HEK293 (cell line): ENCODE data around the gene AGAP1.

ENCODE experiments used
- CTCF ChIP-seq: fragments of 450-650 bp; formaldehyde crosslinking; IDR thresholded peaks from 2 replicates; pipeline ENCODE4 v1.5.1; 2016; ENCODE audit warnings: missing biosample characterization, missing genetic modification characterization
- ZNF184 ChIP-seq: fragments of 450-650 bp; IDR thresholded peaks from 2 replicates; pipeline ENCODE4 v1.5.1; 2018; ENCODE audit warnings: missing biosample characterization, mild to moderate bottlenecking, missing genetic modification characterization

GRCh38 chr2:235723371-235723770 lies 229.5 kb downstream of the AGAP1 start:
- no peak for TF ChIP-seq ZNF184
- TF ChIP-seq CTCF (tag by site-specific recombination): no peak
